A549 (cell line): ENCODE results near the gene ELMO2. TPM values are rescaled to one million over a fixed set of nuclear protein-coding genes. Genes with fewer than 3 reads are reported as not detected.

ENCODE experiments used
- ATAC-seq, 2 experiments: fragments of 200-7000 bp in 1 of 2; fragments of >200 bp in 1 of 2; cut with Nextera tagmentation in 1 of 2; cut with Tn5 transposase in 1 of 2; 3 replicates each; pipeline versions ENCODE4 v1.8.0 to v1.9.1; 2018 to 2020; ENCODE audit warnings: mild to moderate bottlenecking in 1 of 2, moderate library complexity in 1 of 2
- CTCF ChIA-PET: fragments of 300-600 bp; sonication (Branson Sonifier 250); formaldehyde crosslinking; extraction: SDS; loops from one replicate; lab custom pipeline; 2021; ENCODE audit warnings: antibody characterized with exemption, inconsistent platforms; lab: Yijun Ruan, JAX
- POLR2A ChIA-PET: fragments of 350-600 bp; formaldehyde crosslinking; extraction: SDS; loops from one replicate; lab custom pipeline; 2021; ENCODE audit warnings: antibody characterized with exemption, inconsistent platforms; lab: Yijun Ruan, JAX
- DNase-seq, 2 experiments: peaks; one replicate each; pipeline versions ENCODE4 v3.0.0 to v3.0.0-alpha.2; 2011 to 2016; ENCODE audit warnings: low read depth in 1 of 2, low spot score in 1 of 2
- FAIRE-seq: peaks from 2 replicates; lab custom pipeline; 2011; peaks lifted over from hg19 to GRCh38; lab: Jason Lieb, UNC
- H3K27ac ChIP-seq, 2 experiments: fragments of >200 bp; sonication (Bioruptor Twin); formaldehyde crosslinking; 3 replicates each; pipeline ENCODE4 v1.5.1; 2016 to 2017
- H3K4me1 ChIP-seq: fragments of >200 bp; sonication (Bioruptor Twin); formaldehyde crosslinking; 3 replicates; pipeline ENCODE4 v1.6.1; 2016
- H3K4me2 ChIP-seq: fragments of >200 bp; sonication (Bioruptor Twin); formaldehyde crosslinking; 3 replicates; pipeline ENCODE4 v1.6.1; 2016
- H3K4me3 ChIP-seq: fragments of >200 bp; sonication (Bioruptor Twin); formaldehyde crosslinking; 3 replicates; pipeline ENCODE4 v1.5.1; 2016
- H3K9me3 ChIP-seq: fragments of >200 bp; sonication (Bioruptor Twin); formaldehyde crosslinking; 3 replicates; pipeline ENCODE4 v1.6.1; 2016
- CBX8 ChIP-seq: fragments of 200-600 bp; sonication (generic); IDR thresholded peaks from 2 replicates; pipeline ENCODE4 v1.6.1; 2016
- CEBPB ChIP-seq, 2 experiments: fragments of >200 bp in 1 of 2; sonication (Bioruptor Twin) in 1 of 2; formaldehyde crosslinking in 1 of 2; IDR thresholded peaks; 2 replicates each; pipeline ENCODE4 v1.6.1; 2012 to 2016
- CTCF ChIP-seq: fragments of >200 bp; sonication (Bioruptor Twin); formaldehyde crosslinking; IDR thresholded peaks from 3 replicates; pipeline ENCODE4 v1.5.1; 2016
- EHF ChIP-seq: fragments of 250-450 bp; sonication (Bioruptor Pico); IDR thresholded peaks from 2 replicates; pipeline ENCODE4 v1.5.0; 2020; ENCODE audit warnings: mild to moderate bottlenecking
- EHMT2 ChIP-seq: fragments of 200-600 bp; sonication (generic); IDR thresholded peaks from 2 replicates; pipeline ENCODE4 v1.6.1; 2016; ENCODE audit warnings: antibody characterized with exemption, low read depth, mild to moderate bottlenecking, moderate library complexity
- ESRRA ChIP-seq: fragments of 150-350 bp; IDR thresholded peaks from 2 replicates; pipeline ENCODE4 v1.6.1; 2014; ENCODE audit warnings: mild to moderate bottlenecking, low read length, borderline replicate concordance
- FOSL2 ChIP-seq, 2 experiments: fragments of 450-650 bp in 1 of 2; fragments of >200 bp in 1 of 2; sonication (Bioruptor Twin) in 1 of 2; formaldehyde crosslinking; IDR thresholded peaks; 2 replicates each; pipeline versions ENCODE4 v1.5.0 to v1.6.1; 2016 to 2020; ENCODE audit warnings: mild to moderate bottlenecking in 1 of 2, moderate library complexity in 1 of 2
- FOXS1 ChIP-seq: fragments of 250-450 bp; sonication (Bioruptor Pico); IDR thresholded peaks from 2 replicates; pipeline ENCODE4 v1.5.0; 2020; ENCODE audit warnings: mild to moderate bottlenecking, moderate library complexity
- GATA3 ChIP-seq: IDR thresholded peaks from 2 replicates; pipeline ENCODE4 v1.6.1; 2012; ENCODE audit warnings: borderline replicate concordance
- HDAC2 ChIP-seq: fragments of 200-600 bp; sonication (generic); IDR thresholded peaks from 2 replicates; pipeline ENCODE4 v1.6.1; 2016
- HEYL ChIP-seq: fragments of 250-450 bp; sonication (Bioruptor Pico); IDR thresholded peaks from 2 replicates; pipeline ENCODE4 v1.8.0; 2021; ENCODE audit warnings: mild to moderate bottlenecking, moderate library complexity
- JUN ChIP-seq, 2 experiments: fragments of >200 bp; sonication (Bioruptor Twin); formaldehyde crosslinking; IDR thresholded peaks; 2 replicates in 1 of 2; 3 replicates in 1 of 2; pipeline ENCODE4 v1.6.1; 2016 to 2017
- KDM5A ChIP-seq: fragments of 200-600 bp; sonication (generic); IDR thresholded peaks from 2 replicates; pipeline ENCODE4 v1.6.1; 2016; ENCODE audit warnings: antibody characterized with exemption, mild to moderate bottlenecking
- MAFK ChIP-seq: fragments of 450-650 bp; IDR thresholded peaks from 2 replicates; pipeline ENCODE4 v1.6.1; 2014; ENCODE audit not compliant: partially characterized antibody
- MYC ChIP-seq: IDR thresholded peaks from 2 replicates; pipeline ENCODE4 v1.6.1; 2012; ENCODE audit warnings: mild to moderate bottlenecking, inconsistent platforms, low read length, improper control_type of control experiment, borderline replicate concordance
- NPAS2 ChIP-seq: fragments of 250-450 bp; sonication (Bioruptor Pico); IDR thresholded peaks from 2 replicates; pipeline ENCODE4 v1.8.0; 2022; ENCODE audit warnings: mild to moderate bottlenecking, moderate library complexity, borderline replicate concordance
- NR3C1 ChIP-seq: fragments of >200 bp; sonication (Bioruptor Twin); formaldehyde crosslinking; IDR thresholded peaks from 3 replicates; pipeline ENCODE4 v1.6.1; 2017
- RAD21 ChIP-seq, 2 experiments: fragments of >200 bp in 1 of 2; sonication (Bioruptor Twin) in 1 of 2; formaldehyde crosslinking in 1 of 2; IDR thresholded peaks in 1 of 2; conservative IDR thresholded peaks in 1 of 2; 2 replicates in 1 of 2; 3 replicates in 1 of 2; pipeline ENCODE4 v1.6.1; 2012 to 2018; ENCODE audit warnings: inconsistent platforms in 1 of 2
- RARB ChIP-seq: fragments of 250-450 bp; sonication (Bioruptor Pico); IDR thresholded peaks from 2 replicates; pipeline ENCODE4 v1.8.0; 2021; ENCODE audit warnings: mild to moderate bottlenecking, moderate library complexity
- RFX5 ChIP-seq: fragments of 450-650 bp; IDR thresholded peaks from 2 replicates; pipeline ENCODE4 v1.7.1; 2014; ENCODE audit warnings: antibody characterized with exemption, mild to moderate bottlenecking, moderate library complexity
- SMC3 ChIP-seq: fragments of >200 bp; sonication (Bioruptor Twin); formaldehyde crosslinking; IDR thresholded peaks from 3 replicates; pipeline ENCODE4 v1.6.1; 2018; ENCODE audit warnings: inconsistent platforms
- SREBF2 ChIP-seq: fragments of 450-650 bp; IDR thresholded peaks from 2 replicates; pipeline ENCODE4 v1.6.1; 2014; ENCODE audit warnings: mild to moderate bottlenecking, moderate library complexity
- ZFP36 ChIP-seq: fragments of 450-650 bp; IDR thresholded peaks from 2 replicates; pipeline ENCODE4 v1.6.1; 2014; ENCODE audit warnings: borderline replicate concordance; ENCODE audit not compliant: partially characterized antibody
- ZNF302 ChIP-seq: fragments of 250-450 bp; sonication (Bioruptor Pico); IDR thresholded peaks from 2 replicates; pipeline ENCODE4 v1.9.0; 2021; ENCODE audit warnings: inconsistent platforms, mild to moderate bottlenecking, moderate library complexity
- WGBS: methylation state at CpG from one replicate; pipeline ENCODE4 v1.1.6; 2017; ENCODE audit errors: missing lambda C conversion rate; 5-methylcytosine and 5-hydroxymethylcytosine counted together
- polyA plus RNA-seq, 4 experiments: library from polyadenylated mRNA; depleted of rRNA in 3 of 4; stranded (reverse); fragments of >200 nt; fragmentation: RNase III in 1 of 4; extraction: RNeasy Plus Mini Kit Qiagen cat#74134 plus additional on column Dnase treatment in 1 of 4; gene quantifications; 2 replicates in 3 of 4; 3 replicates in 1 of 4; pipeline ENCODE4 v1.2.3, GENCODE V29; 2011 to 2017

The ELMO2 gene
- polyA plus RNA-seq, 2 of the 4 experiments (the other 2 are of a cell fraction) = 23.4 to 25.1 TPM

DNA sequence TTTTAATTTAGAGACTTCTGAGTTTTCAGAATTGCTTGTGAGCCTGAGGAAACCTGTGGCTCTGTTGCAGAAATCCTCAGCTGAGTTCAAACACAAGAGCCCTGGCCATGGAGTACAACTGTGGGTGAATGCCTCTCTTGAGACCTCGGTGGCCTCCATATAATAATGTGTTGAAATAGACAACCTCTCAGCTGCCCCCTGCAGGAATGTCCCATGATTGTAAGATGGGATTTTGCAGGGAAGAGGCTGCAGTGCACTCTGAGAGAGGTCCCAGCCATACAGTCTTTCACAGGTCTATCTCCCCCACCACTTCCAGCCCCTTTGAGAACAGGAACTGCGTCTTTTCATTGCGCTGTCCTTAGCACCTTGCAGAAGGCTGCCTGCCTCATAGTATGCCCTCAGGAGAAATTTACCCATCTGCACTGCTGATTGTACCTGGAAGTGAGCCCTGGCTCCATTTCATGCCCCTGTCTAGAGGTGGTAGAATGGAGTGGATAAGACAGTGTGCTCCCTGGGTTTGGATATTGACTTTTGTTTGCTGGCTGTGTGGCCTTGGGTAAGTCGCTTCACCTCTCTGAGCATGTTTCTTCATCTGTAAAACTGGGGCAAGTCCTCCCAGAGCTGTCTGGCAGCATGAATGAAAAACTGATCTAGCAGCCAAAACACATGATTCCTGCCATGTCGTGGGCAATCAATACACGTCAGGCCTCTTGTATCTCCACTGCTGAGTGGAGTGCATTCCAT is 81.3 kb downstream of the ELMO2 start:
- TF ChIP-seq ESRRA (no peak), HEYL (CRISPR knock-in tag) (no peak), CEBPB (IDR thresholded peaks at IDR 0.05) (peak in 1 of 2 experiments; percentile 55; a peak in 1 of 4 replicates), JUN (IDR thresholded peaks at IDR 0.05) (no peak), CBX8 (no peak), RAD21 (conservative IDR thresholded peaks at IDR 0.05 in 1 of 2, IDR thresholded peaks at IDR 0.05 in 1 of 2) (peak; percentile 38 to 50; a peak in 3 of 5 replicates), SMC3 (peak; percentile 52), NPAS2 (no peak), KDM5A (no peak), SREBF2 (no peak), RFX5 (no peak), FOSL2 (IDR thresholded peaks at IDR 0.05) (no peak), FOSL2 (CRISPR knock-in tag; IDR thresholded peaks at IDR 0.05) (no peak), CTCF (peak; percentile 43; the same call in 2 of the 3 replicates), ZNF302 (CRISPR knock-in tag) (no peak)
- TF ChIP-seq, all 56 proteins: peak for 4
- Histone ChIP-seq H3K9me3 (no peaks in the 10 kb centered on the region), H3K27ac (no peak overlapping the region), H3K4me1 (no peaks in the 10 kb centered on the region), H3K4me2 (no peak overlapping the region), H3K4me3 (no peak overlapping the region)
- 13% methylated on average over 6 of the region's 6 CpGs for WGBS
- DNase-seq = peak; percentile 56 to 62
- ChIA-PET CTCF (interaction anchor here (0.8 to 3.9 kb wide), 15 partner anchors 8 to 526 kb away, joined by 3 to 20 read pairs (median 3); partner anchors contain the start of gene CDH22), POLR2A (no interaction called here)
- no peak for FAIRE-seq
- peak; percentile 85 to 95 for ATAC-seq

DNA sequence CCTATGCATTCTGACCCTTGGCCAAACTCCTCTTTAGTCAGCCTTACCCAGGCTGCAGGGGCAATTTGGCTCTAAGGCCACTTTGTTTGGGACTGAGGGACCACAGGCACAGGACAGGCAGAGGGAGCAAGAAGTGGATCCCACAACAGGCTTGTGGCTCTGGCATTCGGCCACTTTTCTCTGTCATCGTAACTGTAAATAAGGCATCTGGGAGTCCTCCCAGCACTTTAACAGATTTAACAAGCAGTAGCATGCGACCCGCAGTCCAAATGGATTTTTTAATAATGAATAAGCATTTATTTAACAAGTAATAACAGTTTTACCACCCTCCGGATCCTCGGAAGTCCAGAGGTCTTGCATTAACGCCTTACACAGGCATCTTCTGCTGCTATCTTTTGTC is 82.0 kb downstream of the ELMO2 start:
- Histone ChIP-seq H3K27ac (no peak overlapping the region), H3K4me2 (no peak overlapping the region), H3K4me1 (no peaks in the 10 kb centered on the region), H3K4me3 (no peak overlapping the region), H3K9me3 (no peaks in the 10 kb centered on the region)
- CTCF ChIA-PET = interaction anchor here (0.8 to 3.9 kb wide), 10 partner anchors 9 to 310 kb away, joined by 3 to 20 read pairs (median 4); partner anchors contain the start of gene CDH22
- POLR2A ChIA-PET = no interaction called here
- WGBS = 57% methylated on average over 7 of the region's 7 CpGs
- FAIRE-seq (no peak), DNase-seq (no peak), ATAC-seq (no peak)
- no peak for TF ChIP-seq CTCF
- TF ChIP-seq JUN (IDR thresholded peaks at IDR 0.05) = no peak
- no peak for TF ChIP-seq FOXS1 (CRISPR knock-in tag)
- no peak for TF ChIP-seq HDAC2
- no peak for TF ChIP-seq ZFP36
- TF ChIP-seq RARB = no peak
- TF ChIP-seq ZNF302 (CRISPR knock-in tag) = no peak
- no peak for TF ChIP-seq RAD21 (conservative IDR thresholded peaks at IDR 0.05 in 1 of 2, IDR thresholded peaks at IDR 0.05 in 1 of 2)
- TF ChIP-seq EHMT2 = no peak
- no peak for TF ChIP-seq MYC
- TF ChIP-seq MAFK = no peak
- TF ChIP-seq NR3C1 = no peak
- TF ChIP-seq EHF (CRISPR knock-in tag) = no peak
- TF ChIP-seq GATA3 = no peak
